Left lobe of liver (tissue), 2 donors: ENCODE measurements around the gene AMACR. TPM values are rescaled to one million over a fixed set of nuclear protein-coding genes. Genes with fewer than 3 reads are reported as not detected.
A peak's percentile ranks its signal among the peaks of the same experiment; 100 is the strongest.
"Not testable (repeated sequence)": the region's sequence is repeated elsewhere in the genome, so short reads cannot be mapped to it uniquely, and the experiment has no call there.

Experiments used
- ATAC-seq: fragments of 200-7000 bp; cut with Tn5 transposase; one replicate; pipeline ENCODE4 v1.9.1; 2020; ENCODE audit warnings: mild to moderate bottlenecking, moderate library complexity
- DNase-seq: peaks from one replicate; pipeline ENCODE4 v3.0.0-alpha.2; 2020; ENCODE audit warnings: low spot score
- total RNA-seq: library from RNA; stranded (reverse); gene quantifications from one replicate; pipeline ENCODE4 v1.2.1, GENCODE V29; 2021
- donor health status: DM: no; HTN: no; CAD: no; lungs with moderate emphysema.
- donor health status: DM: no; HTN: yes; CAD: no.

AMACR gene
- total RNA-seq, 1 donor from 2014 or later, result 58.0 TPM

GRCh38 chr5:34038390-34038789, 30.5 kb upstream of the AMACR start:
- DNase-seq (no peak), ATAC-seq (no peak)

DNA sequence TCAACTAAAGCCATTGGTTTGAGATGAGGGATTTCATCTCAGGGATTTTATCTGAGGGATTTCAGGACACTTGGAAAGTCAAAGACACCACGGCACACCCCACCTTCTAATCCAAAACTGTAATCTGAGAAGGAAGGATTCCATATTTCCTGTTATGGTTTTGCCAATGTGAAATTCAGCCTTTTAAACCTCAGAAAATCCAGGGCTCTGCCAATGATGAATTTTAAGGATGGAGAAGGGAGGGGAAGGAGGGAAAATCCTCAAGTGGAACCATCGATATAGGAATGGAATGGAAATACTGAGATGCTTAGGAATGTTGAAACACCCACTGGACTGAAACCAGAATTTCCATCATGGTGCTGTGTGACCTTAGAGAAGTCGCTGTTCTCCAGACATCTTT, 29.9 kb upstream of the AMACR start:
- no peak for DNase-seq
- ATAC-seq, result no peak

DNA sequence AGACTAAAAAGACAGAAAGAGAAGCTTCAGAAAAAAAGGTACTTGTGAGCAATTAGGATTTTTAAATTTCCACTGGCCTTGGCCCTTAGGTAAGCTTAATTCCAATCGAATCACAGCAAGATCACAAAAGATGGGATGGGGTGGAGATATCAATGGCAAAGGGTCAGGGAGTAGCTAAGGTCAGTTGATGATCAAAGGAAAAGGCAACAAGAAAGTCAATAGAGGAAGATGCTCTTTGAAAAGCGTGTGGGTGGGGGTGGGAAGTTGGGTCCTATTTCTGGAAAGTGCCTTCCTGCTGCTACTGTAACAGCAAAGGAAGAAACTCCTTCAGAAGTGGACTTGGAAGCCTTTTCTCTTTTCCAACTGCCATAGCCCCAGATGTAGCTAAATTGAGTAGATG, 27.9 kb upstream of the AMACR start:
- DNase-seq, result no peak
- no peak for ATAC-seq

GRCh38 chr5:34034534-34035327, 26.9 kb upstream of the AMACR start:
- ATAC-seq (peak; percentile 80), DNase-seq (no peak)

- DNase-seq (no peak), ATAC-seq (no peak)
These were observed 24.1 kb upstream of the AMACR start for GRCh38 chr5:34031966-34032365.

DNA sequence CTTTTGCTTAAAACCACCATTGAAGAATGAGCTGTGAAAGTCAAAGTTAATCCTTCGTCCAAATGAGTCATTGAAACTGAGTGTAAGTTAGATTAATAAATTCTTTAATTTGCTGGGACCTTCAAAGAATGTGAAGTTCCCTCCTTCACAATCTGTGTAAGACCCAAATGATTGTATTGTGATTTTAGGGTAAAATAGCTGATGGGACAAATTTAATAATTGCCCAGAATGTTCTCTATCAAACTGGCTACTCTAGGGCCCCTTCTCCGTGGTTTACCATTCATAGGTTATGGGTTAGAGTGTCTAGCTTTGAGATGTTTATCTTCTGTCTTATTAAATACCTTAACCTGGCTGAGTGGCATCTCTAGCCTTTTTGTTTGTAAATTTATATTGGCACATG, 23.3 kb upstream of the AMACR start:
- ATAC-seq, result no peak

GRCh38 chr5:34030585-34030984, 22.7 kb upstream of the AMACR start:
- not testable (repeated sequence) for DNase-seq, ATAC-seq

More for the DNA sequence above, 23.3 kb upstream of the AMACR start:
- no peak for DNase-seq

GRCh38 chr5:34030048-34030447, 22.2 kb upstream of the AMACR start:
- DNase-seq, result no peak
- peak; percentile 40 for ATAC-seq

GRCh38 chr5:34028349-34028748, 20.5 kb upstream of the AMACR start:
- ATAC-seq (no peak), DNase-seq (no peak)

DNA sequence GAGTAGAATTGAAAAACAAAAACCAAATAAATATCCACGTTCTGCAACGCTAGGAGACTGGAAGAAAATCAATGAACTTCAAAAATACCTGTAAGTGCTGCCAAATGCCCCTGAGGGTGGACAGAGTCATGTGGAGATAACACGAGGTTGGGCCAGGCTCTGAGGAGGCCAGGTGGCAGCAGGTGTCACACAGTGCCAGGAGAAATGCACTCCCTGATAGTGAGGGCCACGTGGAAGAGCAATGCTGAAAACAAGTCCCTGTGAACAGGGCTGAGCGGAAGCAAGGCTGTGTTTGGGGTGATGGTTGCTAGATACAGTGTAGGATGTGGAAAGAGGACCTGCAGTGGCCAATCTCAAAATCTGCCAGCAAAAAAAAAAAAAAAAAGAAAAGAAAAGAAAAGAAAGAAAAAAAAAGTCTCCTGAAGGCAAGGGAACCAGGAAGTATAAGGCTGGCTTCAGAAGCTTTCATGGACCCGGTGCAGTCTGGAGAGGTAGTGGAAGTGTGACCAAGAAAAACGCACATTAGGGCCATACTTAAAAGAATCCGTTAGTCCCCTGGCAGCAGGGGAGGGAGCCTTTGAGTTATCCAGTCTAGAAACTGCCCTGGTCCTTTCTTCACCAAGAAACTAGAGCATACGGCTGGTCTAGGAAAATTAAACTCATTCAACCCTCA, 18.4 kb upstream of the AMACR start:
- ATAC-seq (peak; percentile 95), DNase-seq (peak; percentile 90)

DNA sequence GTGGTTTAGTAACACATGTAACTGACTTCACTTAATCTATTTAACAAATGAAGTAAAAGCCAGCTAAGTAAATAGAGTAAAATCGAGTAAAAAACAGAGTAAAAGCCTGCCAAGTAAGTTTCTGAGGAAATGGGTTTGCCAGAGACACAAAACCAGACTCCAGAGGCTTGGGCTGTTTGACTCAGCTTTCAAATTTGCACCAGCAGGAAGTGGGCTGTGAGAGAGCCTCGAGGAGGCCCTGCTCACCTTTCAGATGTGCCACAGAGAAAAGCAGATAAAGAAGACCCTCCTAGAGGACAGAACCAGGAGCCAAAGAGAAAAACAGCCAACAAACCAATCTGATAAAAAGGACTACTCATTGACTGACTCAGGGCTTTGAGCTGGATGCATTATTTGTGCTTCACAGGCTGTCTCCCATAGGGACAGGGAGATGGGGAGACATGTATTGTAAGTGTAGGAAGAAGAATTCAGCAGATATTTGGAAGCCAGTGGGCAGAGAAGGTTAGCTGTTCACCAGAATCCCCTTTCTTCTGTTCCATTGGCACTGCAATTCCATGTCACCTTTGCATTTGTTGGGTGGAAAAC, 14.4 kb upstream of the AMACR start:
- DNase-seq (no peak), ATAC-seq (no peak)

DNA sequence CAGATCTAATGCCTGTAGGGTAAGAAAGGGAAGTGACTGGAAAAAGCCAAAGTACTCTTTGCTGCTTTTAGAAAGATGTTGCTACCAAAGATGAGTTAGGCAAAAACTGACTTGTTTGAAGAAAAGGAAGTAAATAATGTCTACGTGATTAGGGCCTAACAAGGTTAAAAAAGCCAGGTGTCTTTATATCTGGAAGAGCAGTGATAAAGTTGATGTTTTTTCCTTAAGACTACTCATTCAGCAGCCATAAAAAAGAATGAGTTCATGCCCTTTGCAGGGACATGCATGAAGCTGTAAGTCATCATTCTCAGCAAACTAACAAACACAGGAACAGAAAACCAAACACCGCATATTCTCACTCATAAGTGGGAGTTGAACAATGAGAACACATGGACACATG, 13.5 kb upstream of the AMACR start:
- DNase-seq, result no peak
- ATAC-seq, result no peak

GRCh38 chr5:34020726-34021125, 12.9 kb upstream of the AMACR start:
- no peak for ATAC-seq

DNA sequence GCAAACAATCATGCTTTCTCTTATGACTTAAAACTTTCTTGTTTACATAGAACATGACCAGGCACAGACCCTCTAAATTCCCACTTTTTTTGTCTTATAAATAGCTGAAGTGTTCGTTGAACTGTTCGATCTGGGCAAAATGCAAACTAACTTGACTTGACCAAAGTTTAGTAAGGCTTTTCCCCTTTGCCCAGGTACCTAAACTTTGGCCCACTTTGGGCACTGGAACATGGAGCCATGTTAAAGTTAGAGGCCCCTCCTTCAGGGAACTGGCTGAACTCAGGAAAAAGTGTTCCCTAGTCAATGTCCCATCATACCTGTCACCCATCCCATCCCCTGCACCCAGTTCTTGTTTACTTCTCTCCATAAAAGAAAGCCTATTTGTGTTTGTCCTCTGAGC, 9.4 kb upstream of the AMACR start:
- peak; percentile 68 for DNase-seq
- peak; percentile 80 for ATAC-seq

More at GRCh38 chr5:34020726-34021125, 12.9 kb upstream of the AMACR start:
- no peak for DNase-seq

- DNase-seq, result no peak
- peak; percentile 66 for ATAC-seq
These were observed 8.9 kb upstream of the AMACR start for GRCh38 chr5:34016750-34017149.

- DNase-seq (no peak), ATAC-seq (no peak)
These were observed 8.4 kb upstream of the AMACR start for GRCh38 chr5:34016222-34016621.

GRCh38 chr5:34015120-34015822, 7.4 kb upstream of the AMACR start:
- ATAC-seq (no peak), DNase-seq (no peak)

GRCh38 chr5:34014626-34015025, 6.8 kb upstream of the AMACR start:
- ATAC-seq (no peak), DNase-seq (no peak)

- DNase-seq (no peak), ATAC-seq (no peak)
These were observed 5.7 kb upstream of the AMACR start for GRCh38 chr5:34013547-34013946.

GRCh38 chr5:34012791-34013190, 4.9 kb upstream of the AMACR start:
- peak; percentile 74 for DNase-seq
- ATAC-seq, result peak; percentile 41

DNA sequence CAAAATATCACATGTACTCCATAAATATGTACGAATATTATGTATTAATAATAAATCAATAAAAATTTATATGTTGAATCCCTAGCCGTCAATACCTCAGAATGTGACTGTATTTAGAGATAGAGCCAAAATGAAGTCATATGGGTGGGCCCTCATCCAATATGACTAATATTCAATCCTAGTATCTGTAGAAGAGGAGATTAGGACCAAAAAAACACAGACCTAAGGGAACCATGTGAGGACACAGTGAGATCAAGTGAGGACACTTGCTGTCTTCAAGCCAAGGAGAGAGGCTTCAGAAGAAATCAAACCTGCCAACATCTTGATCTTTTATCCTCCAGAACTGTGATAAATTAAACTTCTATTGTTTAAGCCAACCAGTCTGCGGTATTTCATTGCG, 3.7 kb upstream of the AMACR start:
- DNase-seq (no peak), ATAC-seq (no peak)
